ENCODE data around the gene NOXA1. TPM values are rescaled to one million over a fixed set of nuclear protein-coding genes. Genes with fewer than 3 reads are reported as not detected.

NOXA1 gene
- polyA plus RNA-seq, 1 donor (not counting 4 experiments of a cell fraction or from before 2014, with no cell fraction given): 0.09 TPM

GRCh38 chr9:137439158-137439714 is 16.0 kb downstream of the NOXA1 start:
- TF ChIP-seq CTCF (optimal IDR thresholded peaks at IDR 0.05 in 1 of 3, IDR thresholded peaks at IDR 0.05 in 1 of 3, conservative IDR thresholded peaks at IDR 0.05 in 1 of 3; ENCODE audit: extremely low read depth in 1 of 3, insufficient read depth in 2 of 3, low read length in 3 of 3) (no peak), EZH2 (IDR thresholded peaks at IDR 0.05; ENCODE audit: low read length) (no peak)
- H3K9me3 ChIP-seq (ENCODE audit: control insufficient read depth, low read depth, low read length): no peaks in the 10 kb centered on the region
- DNase-seq (ENCODE audit: low read depth, low spot score) (no peak), FAIRE-seq (no peak)
- H3K4me3 ChIP-seq (ENCODE audit: control insufficient read depth in 2 of 3, extremely low read depth in 1 of 3, insufficient read depth in 2 of 3, low read depth in 1 of 3, low read length in 3 of 3): no peak overlapping the region
- H3K4me1 ChIP-seq (ENCODE audit: control insufficient read depth, extremely low read depth, insufficient read depth, low read length): no peaks in the 10 kb centered on the region
- no peaks in the 10 kb centered on the region for H4K20me1 ChIP-seq (ENCODE audit: control insufficient read depth, extremely low read depth, insufficient read depth, low read length)
- H3K9ac ChIP-seq (ENCODE audit: control insufficient read depth, extremely low read depth, insufficient read depth, low read length): no peak overlapping the region
- no peak overlapping the region for H3K27ac ChIP-seq (ENCODE audit: control insufficient read depth, insufficient read depth, low read length)
- no peak overlapping the region for H3K4me2 ChIP-seq (ENCODE audit: control insufficient read depth, extremely low read depth, insufficient read depth, low read depth, low read length)
- H3K79me2 ChIP-seq (ENCODE audit: control insufficient read depth, insufficient read depth, low read length): no peaks in the 10 kb centered on the region
- dilution Hi-C loops (cut with MboI; ENCODE audit: extremely low pct_ligation_motif_present, low sequenced_read_pairs): no loop called here
- H2AFZ ChIP-seq (ENCODE audit: control insufficient read depth, low read length): no peak overlapping the region
- H3K36me3 ChIP-seq (ENCODE audit: control insufficient read depth in 2 of 2, extremely low read depth in 1 of 2, insufficient read depth in 2 of 2, low read length in 2 of 2): no peaks in the 10 kb centered on the region
- H3K27me3 ChIP-seq (ENCODE audit: control insufficient read depth, extremely low read depth, insufficient read depth, low read length): peaks cover 20% of the 10 kb centered on the region
- H3K9me1 ChIP-seq (ENCODE audit: control insufficient read depth, extremely low read depth, insufficient read depth, low read length): no peaks in the 10 kb centered on the region

- dilution Hi-C loops (cut with MboI; ENCODE audit: extremely low pct_ligation_motif_present, low sequenced_read_pairs): no loop called here
- FAIRE-seq (no peak), DNase-seq (ENCODE audit: low read depth, low spot score) (no peak)
- H3K27me3 ChIP-seq (ENCODE audit: control insufficient read depth, extremely low read depth, insufficient read depth, low read length): peaks cover 14% of the 10 kb centered on the region
- no peaks in the 10 kb centered on the region for H3K36me3 ChIP-seq (ENCODE audit: control insufficient read depth in 2 of 2, extremely low read depth in 1 of 2, insufficient read depth in 2 of 2, low read length in 2 of 2)
- no peak within 1 kb of the TSS for H3K27ac ChIP-seq (ENCODE audit: control insufficient read depth, insufficient read depth, low read length)
- H3K9me3 ChIP-seq (ENCODE audit: control insufficient read depth, low read depth, low read length): no peaks in the 10 kb centered on the region
- peak within 1 kb of the TSS; percentile 51 for H3K4me2 ChIP-seq (ENCODE audit: control insufficient read depth, extremely low read depth, insufficient read depth, low read depth, low read length)
- peaks cover 3% of the 10 kb centered on the region for H4K20me1 ChIP-seq (ENCODE audit: control insufficient read depth, extremely low read depth, insufficient read depth, low read length)
- H3K4me3 ChIP-seq (ENCODE audit: control insufficient read depth in 2 of 3, extremely low read depth in 1 of 3, insufficient read depth in 2 of 3, low read depth in 1 of 3, low read length in 3 of 3): peak within 1 kb of the TSS in 1 of 3 experiments; percentile 26
- no peak within 1 kb of the TSS for H3K9ac ChIP-seq (ENCODE audit: control insufficient read depth, extremely low read depth, insufficient read depth, low read length)
- peaks cover 12% of the 10 kb centered on the region for H3K4me1 ChIP-seq (ENCODE audit: control insufficient read depth, extremely low read depth, insufficient read depth, low read length)
- no peak within 1 kb of the TSS for H2AFZ ChIP-seq (ENCODE audit: control insufficient read depth, low read length)
- H3K79me2 ChIP-seq (ENCODE audit: control insufficient read depth, insufficient read depth, low read length): no peaks in the 10 kb centered on the region
- no peaks in the 10 kb centered on the region for H3K9me1 ChIP-seq (ENCODE audit: control insufficient read depth, extremely low read depth, insufficient read depth, low read length)
- TF ChIP-seq CTCF (optimal IDR thresholded peaks at IDR 0.05 in 1 of 3, IDR thresholded peaks at IDR 0.05 in 1 of 3, conservative IDR thresholded peaks at IDR 0.05 in 1 of 3; ENCODE audit: extremely low read depth in 1 of 3, insufficient read depth in 2 of 3, low read length in 3 of 3) (no peak), EZH2 (IDR thresholded peaks at IDR 0.05; ENCODE audit: low read length) (no peak)
These were observed 18.2 kb downstream of the NOXA1 start, which contains the start of gene ENTPD8 for GRCh38 chr9:137441289-137441934. Gene ENTPD8 (minus strand): TSS chr9:137441357. CDS start chr9:137438285, 3,072 bp downstream.

Data from keratinocyte (primary cell).